Left lung (tissue), 10 donors: ENCODE data around the gene CHMP4B. TPM values are rescaled to one million over a fixed set of nuclear protein-coding genes. Genes with fewer than 3 reads are reported as not detected.

Experiments used
- ATAC-seq: fragments of 200-7000 bp; cut with Tn5 transposase; one replicate; pipeline ENCODE4 v1.9.1; 2020; ENCODE audit warnings: moderate library complexity
- DNase-seq, 4 donors: peaks; one replicate each; pipeline ENCODE4 v3.0.0-alpha.2; 2013 to 2020
- H3K27ac ChIP-seq, 2 donors: fragments of 200-600 bp; sonication (generic) in 1 of 2; one replicate each; pipeline versions ENCODE4 v1.5.0 to v1.8.0; 2020 to 2021
- H3K27me3 ChIP-seq, 2 donors: fragments of 200-600 bp; sonication (generic) in 1 of 2; one replicate each; pipeline versions ENCODE4 v1.5.0 to v1.8.0; 2020 to 2021
- H3K36me3 ChIP-seq, 2 donors: fragments of 200-600 bp; sonication (generic) in 1 of 2; one replicate each; pipeline versions ENCODE4 v1.5.0 to v1.8.0; 2020 to 2021
- H3K4me1 ChIP-seq, 2 donors: fragments of 200-600 bp; one replicate each; pipeline ENCODE4 v1.8.0; 2021
- H3K4me3 ChIP-seq, 2 donors: fragments of 200-600 bp; sonication (generic) in 1 of 2; one replicate each; pipeline versions ENCODE4 v1.5.0 to v1.8.0; 2020 to 2021; ENCODE audit warnings: mild to moderate bottlenecking in 1 of 2
- H3K9me3 ChIP-seq, 2 donors: fragments of 200-600 bp; sonication (generic) in 1 of 2; one replicate each; pipeline versions ENCODE4 v1.5.0 to v1.8.0; 2020 to 2021
- intact Hi-C, 2 donors: fragments of 100-400 bp; cut with DNase I; formaldehyde crosslinking; loops; one replicate each; pipeline versions ENCODE4 v1.11.2 to v1.14.2; 2022
- polyA plus RNA-seq, 6 donors: library from polyadenylated mRNA; unstranded; fragments of 120-200 nt; gene quantifications; one replicate each; pipeline ENCODE4 v1.2.1, GENCODE V29; 2013; ENCODE audit not compliant: insufficient read length in 6 of 6
- total RNA-seq, 2 donors: library from RNA; stranded (reverse); fragmentation: NEBNext Ultra II Directional; extraction: Animal tissue kit (Norgen Biotek cat#: 25700); gene quantifications; one replicate each; pipeline ENCODE4 v1.2.1, GENCODE V29; 2021
- TF ChIP-seq, protein P1 (sequence below), 2 donors: fragments of 200-600 bp; sonication (generic) in 1 of 2; IDR thresholded peaks; one replicate each; pipeline versions ENCODE4 v1.5.0 to v1.8.0; 2021; ENCODE audit warnings: antibody characterized with exemption in 2 of 2
- donor health status: DM: no; HTN: yes; CAD: no.
- donor health status: DM: no; HTN: no; CAD: no.

The CHMP4B gene
- total and polyA plus RNA-seq, 8 donors: 83.2 to 117 (median 109) TPM

DNA sequence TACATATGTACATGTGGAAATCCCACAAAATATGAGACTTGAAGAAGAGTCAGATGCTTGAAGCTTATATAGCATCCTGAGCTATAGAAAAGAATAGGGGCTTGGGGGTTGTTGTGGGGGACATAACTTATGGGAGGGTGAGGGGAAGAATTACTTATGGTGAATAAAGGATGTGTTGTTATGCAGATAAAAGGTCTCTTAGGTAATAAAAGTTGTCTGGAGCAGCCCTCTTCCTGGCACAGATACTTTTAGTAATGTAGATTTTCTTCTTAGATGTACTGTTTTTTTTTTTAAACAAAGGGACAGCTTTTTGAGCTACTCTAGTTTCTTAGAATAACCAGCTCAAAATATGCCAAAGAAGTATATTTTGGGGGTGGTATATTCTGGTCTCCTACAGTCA, 35.9 kb downstream of the CHMP4B start:
- H3K27me3 ChIP-seq: no peaks in the 10 kb centered on the region
- no peak for ATAC-seq
- intact Hi-C loops: no loop called here
- H3K4me3 ChIP-seq: no peak overlapping the region
- peaks cover 0 to 39% of the 10 kb centered on the region in 2 donors for H3K36me3 ChIP-seq
- TF ChIP-seq, protein P1, sequence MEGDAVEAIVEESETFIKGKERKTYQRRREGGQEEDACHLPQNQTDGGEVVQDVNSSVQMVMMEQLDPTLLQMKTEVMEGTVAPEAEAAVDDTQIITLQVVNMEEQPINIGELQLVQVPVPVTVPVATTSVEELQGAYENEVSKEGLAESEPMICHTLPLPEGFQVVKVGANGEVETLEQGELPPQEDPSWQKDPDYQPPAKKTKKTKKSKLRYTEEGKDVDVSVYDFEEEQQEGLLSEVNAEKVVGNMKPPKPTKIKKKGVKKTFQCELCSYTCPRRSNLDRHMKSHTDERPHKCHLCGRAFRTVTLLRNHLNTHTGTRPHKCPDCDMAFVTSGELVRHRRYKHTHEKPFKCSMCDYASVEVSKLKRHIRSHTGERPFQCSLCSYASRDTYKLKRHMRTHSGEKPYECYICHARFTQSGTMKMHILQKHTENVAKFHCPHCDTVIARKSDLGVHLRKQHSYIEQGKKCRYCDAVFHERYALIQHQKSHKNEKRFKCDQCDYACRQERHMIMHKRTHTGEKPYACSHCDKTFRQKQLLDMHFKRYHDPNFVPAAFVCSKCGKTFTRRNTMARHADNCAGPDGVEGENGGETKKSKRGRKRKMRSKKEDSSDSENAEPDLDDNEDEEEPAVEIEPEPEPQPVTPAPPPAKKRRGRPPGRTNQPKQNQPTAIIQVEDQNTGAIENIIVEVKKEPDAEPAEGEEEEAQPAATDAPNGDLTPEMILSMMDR (IDR thresholded peaks at IDR 0.05): no peak
- peaks cover 29 to 61% of the 10 kb centered on the region in 2 donors for H3K4me1 ChIP-seq
- DNase-seq: no peak
- no peak overlapping the region for H3K27ac ChIP-seq
- H3K9me3 ChIP-seq: no peaks in the 10 kb centered on the region

DNA sequence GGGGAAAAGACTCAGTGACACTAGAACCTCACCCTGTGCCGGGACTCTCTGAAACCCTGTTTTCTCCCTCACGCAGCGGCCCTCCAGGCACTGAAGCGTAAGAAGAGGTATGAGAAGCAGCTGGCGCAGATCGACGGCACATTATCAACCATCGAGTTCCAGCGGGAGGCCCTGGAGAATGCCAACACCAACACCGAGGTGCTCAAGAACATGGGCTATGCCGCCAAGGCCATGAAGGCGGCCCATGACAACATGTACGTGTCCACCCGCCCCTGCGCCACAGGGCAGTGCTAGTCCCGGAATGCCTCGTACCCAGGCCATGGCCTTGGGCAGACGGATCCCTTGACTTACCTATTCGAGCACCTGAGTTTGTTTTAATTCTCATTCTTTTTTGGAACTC, 37.2 kb downstream of the CHMP4B start:
- intact Hi-C loops: no loop called here
- ATAC-seq (no peak), DNase-seq (peak in 1 of 4 donors; percentile 40)
- TF ChIP-seq, protein P1 (IDR thresholded peaks at IDR 0.05): no peak
- H3K27me3 ChIP-seq: no peaks in the 10 kb centered on the region
- peaks cover 15 to 48% of the 10 kb centered on the region in 2 donors for H3K4me1 ChIP-seq
- no peak overlapping the region for H3K4me3 ChIP-seq
- H3K27ac ChIP-seq: no peak overlapping the region
- no peaks in the 10 kb centered on the region for H3K9me3 ChIP-seq
- H3K36me3 ChIP-seq: peaks cover 0 to 53% of the 10 kb centered on the region in 2 donors

DNA sequence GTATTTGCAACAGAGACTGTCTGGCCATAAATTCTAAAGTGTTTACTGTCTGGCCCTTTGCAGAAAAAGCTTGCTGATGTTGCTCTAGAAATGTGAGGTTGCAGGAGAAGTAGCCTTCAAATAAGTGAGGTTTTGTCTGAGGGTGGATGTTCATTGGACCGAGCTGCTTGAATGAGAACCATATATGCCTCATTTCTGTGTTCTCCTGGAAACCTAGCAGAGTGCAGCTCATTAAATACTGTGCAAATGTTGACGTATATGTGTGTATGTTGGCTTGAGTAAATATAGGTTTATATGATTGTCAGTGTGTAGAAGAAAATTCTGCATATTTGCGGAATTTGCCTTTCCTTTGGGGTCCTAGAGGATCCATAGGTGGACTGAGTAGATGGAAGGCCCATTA, 39.0 kb downstream of the CHMP4B start:
- no peaks in the 10 kb centered on the region for H3K27me3 ChIP-seq
- DNase-seq (no peak), ATAC-seq (no peak)
- H3K27ac ChIP-seq: no peak overlapping the region
- intact Hi-C loops: no loop called here
- no peaks in the 10 kb centered on the region for H3K9me3 ChIP-seq
- H3K4me3 ChIP-seq: no peak overlapping the region
- peaks cover 0 to 69% of the 10 kb centered on the region in 2 donors for H3K36me3 ChIP-seq
- TF ChIP-seq, protein P1 (IDR thresholded peaks at IDR 0.05): no peak
- peaks cover 11 to 35% of the 10 kb centered on the region in 2 donors for H3K4me1 ChIP-seq

DNA sequence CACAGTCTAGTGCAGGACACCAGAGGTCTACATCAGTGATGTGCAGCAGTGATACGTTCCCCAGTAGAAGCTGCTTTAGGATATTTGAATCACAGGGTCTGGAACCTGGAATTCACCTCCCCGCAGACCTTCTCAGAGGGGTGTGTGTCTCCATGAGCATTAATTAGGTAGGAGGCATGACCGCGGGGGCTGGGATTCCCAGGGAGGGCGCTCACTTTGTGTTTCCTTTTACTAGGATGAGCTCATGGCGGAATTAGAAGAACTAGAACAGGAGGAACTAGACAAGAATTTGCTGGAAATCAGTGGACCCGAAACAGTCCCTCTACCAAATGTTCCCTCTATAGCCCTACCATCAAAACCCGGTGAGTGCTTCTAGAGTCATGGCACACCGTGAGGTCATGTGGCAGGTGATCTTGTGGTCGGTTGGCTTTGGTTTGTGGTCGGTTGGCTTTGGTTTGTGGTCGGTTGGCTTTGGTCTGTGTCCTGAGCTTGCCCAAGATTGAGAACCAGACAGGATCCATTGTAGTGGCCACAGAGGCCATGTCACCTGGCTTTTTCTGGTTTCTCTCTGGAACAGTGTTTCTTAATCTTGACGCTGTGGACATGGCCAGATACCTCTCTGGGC, 40.8 kb downstream of the CHMP4B start:
- Histone ChIP-seq H3K4me3 (no peak overlapping the region), H3K27me3 (no peaks in the 10 kb centered on the region), H3K4me1 (peaks cover 0 to 18% of the 10 kb centered on the region in 2 donors), H3K36me3 (peaks cover 0 to 87% of the 10 kb centered on the region in 2 donors), H3K27ac (no peak overlapping the region), H3K9me3 (no peaks in the 10 kb centered on the region)
- DNase-seq: no peak
- ATAC-seq: no peak
- intact Hi-C loops: no loop called here
- TF ChIP-seq, protein P1 (IDR thresholded peaks at IDR 0.05): no peak

DNA sequence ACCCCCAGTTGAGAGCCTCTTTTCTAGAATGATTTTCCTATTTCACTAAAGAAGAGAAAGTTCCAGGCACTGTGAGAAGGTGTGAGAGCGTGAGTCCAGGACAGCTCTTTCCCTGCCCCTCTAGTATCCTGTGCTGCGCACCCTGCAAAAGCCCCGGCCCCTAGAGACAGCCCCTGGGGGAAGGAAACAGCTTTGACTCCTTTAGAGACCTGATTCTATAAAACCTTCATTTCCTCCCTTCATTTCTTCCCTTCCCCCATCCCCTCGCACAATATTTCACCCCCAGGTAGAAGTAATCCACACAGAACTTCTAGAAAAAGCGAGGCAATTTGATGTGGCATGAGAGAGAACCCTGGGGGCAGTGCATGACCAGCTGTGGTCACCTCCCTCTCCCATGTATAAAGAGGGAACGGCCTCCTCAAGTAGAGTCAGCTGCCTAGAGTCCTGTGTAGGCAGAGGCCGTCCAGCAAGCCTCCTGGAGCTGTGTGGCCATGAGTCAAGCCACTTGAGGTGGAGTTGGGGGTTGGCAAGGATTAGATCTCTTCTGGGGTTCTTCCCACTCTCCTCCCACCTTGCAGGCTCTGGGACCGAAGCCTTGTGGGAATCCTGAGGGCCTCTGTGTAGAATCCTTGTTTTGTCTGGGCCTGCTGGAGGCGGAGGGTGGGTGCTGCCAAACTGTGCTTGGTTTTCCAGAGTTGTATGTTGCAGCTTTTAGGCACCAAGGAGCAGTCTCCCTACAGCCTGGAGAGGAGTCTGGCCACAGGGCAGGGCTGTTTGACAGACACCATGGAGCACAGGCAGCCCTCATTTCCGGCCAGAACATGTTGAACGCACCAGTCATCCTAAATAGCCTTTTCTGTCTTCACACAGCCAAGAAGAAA, 41.7 kb downstream of the CHMP4B start:
- peaks cover 0 to 89% of the 10 kb centered on the region in 2 donors for H3K36me3 ChIP-seq
- H3K27me3 ChIP-seq: no peaks in the 10 kb centered on the region
- H3K9me3 ChIP-seq: no peaks in the 10 kb centered on the region
- DNase-seq (no peak), ATAC-seq (peak; percentile 49)
- TF ChIP-seq, protein P1 (IDR thresholded peaks at IDR 0.05): no peak
- no peak overlapping the region for H3K27ac ChIP-seq
- no peak overlapping the region for H3K4me3 ChIP-seq
- intact Hi-C loops: no loop called here
- H3K4me1 ChIP-seq: peaks cover 0 to 22% of the 10 kb centered on the region in 2 donors
